H1 (cell line): ENCODE measurements around the gene EPB41L3. TPM values are rescaled to one million over a fixed set of nuclear protein-coding genes. Genes with fewer than 3 reads are reported as not detected.

Source experiments
- CTCF ChIA-PET: fragments of 300-600 bp; sonication (Branson Sonifier 250); formaldehyde crosslinking; loops from one replicate; lab custom pipeline; 2021; ENCODE audit not compliant: partially characterized antibody; lab: Charles Lee
- POLR2A ChIA-PET: fragments of 300-600 bp; sonication (Branson Sonifier 250); formaldehyde crosslinking; loops from one replicate; lab custom pipeline; 2021; ENCODE audit warnings: inconsistent platforms; ENCODE audit not compliant: partially characterized antibody; lab: Charles Lee
- DNase-seq, 2 experiments: peaks; one replicate each; pipeline versions ENCODE4 v3.0.0 to v3.0.0-alpha.2; 2010 to 2022; ENCODE audit warnings: low spot score in 2 of 2, low read depth in 1 of 2, mixed read lengths in 1 of 2
- FAIRE-seq: peaks from 2 replicates; lab custom pipeline; 2011; peaks lifted over from hg19 to GRCh38; lab: Jason Lieb, UNC
- H2AFZ ChIP-seq: 2 replicates; pipeline ENCODE4 v1.8.1; 2012; ENCODE audit warnings: low read length, inconsistent platforms
- H2AK5ac ChIP-seq: 2 replicates; pipeline ENCODE4 v1.6.1; 2013; ENCODE audit warnings: low read depth, low read length
- H2BK120ac ChIP-seq: replicated peaks from 2 replicates; pipeline ENCODE3; 2013; ENCODE audit warnings: low read depth, low read length, inconsistent platforms
- H2BK12ac ChIP-seq: 2 replicates; pipeline ENCODE4 v1.6.1; 2013; ENCODE audit warnings: low read depth, low read length
- H2BK15ac ChIP-seq: 2 replicates; pipeline ENCODE4 v1.6.1; 2013; ENCODE audit warnings: low read length
- H2BK20ac ChIP-seq: 2 replicates; pipeline ENCODE4 v1.6.1; 2013; ENCODE audit warnings: low read length
- H2BK5ac ChIP-seq: 2 replicates; pipeline ENCODE4 v1.6.1; 2013; ENCODE audit warnings: low read depth, low read length
- H3K14ac ChIP-seq: 2 replicates; pipeline ENCODE4 v1.6.1; 2013; ENCODE audit warnings: inconsistent platforms; ENCODE audit not compliant: insufficient read length
- H3K18ac ChIP-seq: 2 replicates; pipeline ENCODE4 v1.6.1; 2013; ENCODE audit warnings: low read length; ENCODE audit errors: extremely low read depth
- H3K23ac ChIP-seq: 2 replicates; pipeline ENCODE4 v1.6.1; 2013; ENCODE audit warnings: inconsistent platforms; ENCODE audit not compliant: insufficient read length
- H3K23me2 ChIP-seq: 2 replicates; pipeline ENCODE4 v1.6.1; 2013; ENCODE audit warnings: low read depth, low read length
- H3K27ac ChIP-seq: 2 replicates; pipeline ENCODE4 v1.6.1; 2011; ENCODE audit warnings: low read depth, low read length, inconsistent platforms
- H3K27me3 ChIP-seq, 4 experiments: replicated peaks in 1 of 4; 1 replicate in 1 of 4; 2 replicates in 3 of 4; pipeline versions ENCODE4 v1.6.1 to v1.8.1; 2011 to 2013; ENCODE audit warnings: low read length in 3 of 4, mild to moderate bottlenecking in 3 of 4, inconsistent platforms in 2 of 4, mixed read lengths in 2 of 4, moderate library complexity in 1 of 4; ENCODE audit not compliant: control insufficient read depth in 3 of 4, insufficient read depth in 3 of 4; ENCODE audit errors: extremely low read depth in 1 of 4
- H3K36me3 ChIP-seq, 4 experiments: 2 replicates each; pipeline versions ENCODE4 v1.6.1 to v1.8.1; 2011 to 2013; ENCODE audit warnings: mild to moderate bottlenecking in 4 of 4, low read length in 3 of 4, moderate library complexity in 2 of 4, control low read depth in 1 of 4, inconsistent platforms in 1 of 4; ENCODE audit not compliant: insufficient read depth in 4 of 4, control insufficient read depth in 2 of 4
- H3K4ac ChIP-seq: replicated peaks from 2 replicates; pipeline ENCODE3; 2013; ENCODE audit warnings: low read length, low read depth, mixed read lengths, inconsistent platforms; ENCODE audit not compliant: insufficient read length
- H3K4me1 ChIP-seq, 4 experiments: replicated peaks in 1 of 4; 1 replicate in 1 of 4; 2 replicates in 3 of 4; pipeline versions ENCODE4 v1.6.1 to v1.8.1; 2011 to 2013; ENCODE audit warnings: low read length in 3 of 4, inconsistent platforms in 2 of 4, mixed read lengths in 1 of 4; ENCODE audit not compliant: insufficient read depth in 4 of 4, control insufficient read depth in 3 of 4
- H3K4me2 ChIP-seq, 2 experiments: 2 replicates each; pipeline versions ENCODE4 v1.6.1 to v1.8.1; 2011 to 2013; ENCODE audit warnings: low read depth in 2 of 2, low read length in 2 of 2, control low read depth in 1 of 2, inconsistent platforms in 1 of 2, mild to moderate bottlenecking in 1 of 2; ENCODE audit not compliant: insufficient read depth in 1 of 2
- H3K4me3 ChIP-seq, 4 experiments: fragments of 200-600, 300-600 bp in 1 of 4; sonication (generic), shearing (Covaris generic), sonication (Bioruptor Twin) in 1 of 4; 2 replicates each; pipeline versions ENCODE4 v1.5.1 to v1.8.1; 2011 to 2016; ENCODE audit warnings: low read length in 4 of 4, low read depth in 3 of 4, control low read depth in 2 of 4, inconsistent platforms in 2 of 4, mild to moderate bottlenecking in 2 of 4, mixed read lengths in 1 of 4, moderate library complexity in 1 of 4; ENCODE audit not compliant: insufficient read depth in 2 of 4; ENCODE audit errors: extremely low read depth in 1 of 4
- H3K56ac ChIP-seq: replicated peaks from 2 replicates; pipeline ENCODE3; 2013; ENCODE audit warnings: low read depth, mild to moderate bottlenecking, mixed read lengths, low read length, inconsistent platforms; ENCODE audit not compliant: insufficient read length
- H3K79me1 ChIP-seq: 2 replicates; pipeline ENCODE4 v1.6.1; 2013; ENCODE audit warnings: low read depth, low read length, control low read depth
- H3K79me2 ChIP-seq, 2 experiments: 2 replicates each; pipeline versions ENCODE4 v1.6.1 to v1.8.1; 2012 to 2013; ENCODE audit warnings: low read length in 2 of 2, mild to moderate bottlenecking in 2 of 2, inconsistent platforms in 1 of 2; ENCODE audit not compliant: insufficient read depth in 2 of 2, control insufficient read depth in 1 of 2
- H3K9ac ChIP-seq, 4 experiments: replicated peaks in 1 of 4; 1 replicate in 1 of 4; 2 replicates in 3 of 4; pipeline versions ENCODE4 v1.6.1 to v1.8.1; 2011 to 2013; ENCODE audit warnings: low read depth in 3 of 4, low read length in 3 of 4, control low read depth in 2 of 4, mild to moderate bottlenecking in 2 of 4, moderate library complexity in 2 of 4, inconsistent platforms in 1 of 4; ENCODE audit errors: extremely low read depth in 1 of 4
- H3K9me3 ChIP-seq, 2 experiments: 2 replicates each; pipeline versions ENCODE4 v1.6.1 to v1.8.1; 2012 to 2013; ENCODE audit warnings: mild to moderate bottlenecking in 2 of 2, moderate library complexity in 2 of 2, control low read depth in 1 of 2, inconsistent platforms in 1 of 2, low read depth in 1 of 2, low read length in 1 of 2, mixed read lengths in 1 of 2; ENCODE audit not compliant: insufficient read depth in 2 of 2
- H4K20me1 ChIP-seq, 2 experiments: replicated peaks in 1 of 2; 2 replicates each; pipeline versions ENCODE3 to v1.8.1; 2011 to 2013; ENCODE audit warnings: inconsistent platforms in 2 of 2, low read length in 2 of 2, mild to moderate bottlenecking in 1 of 2; ENCODE audit not compliant: insufficient read depth in 2 of 2, control insufficient read depth in 1 of 2
- H4K5ac ChIP-seq: 2 replicates; pipeline ENCODE4 v1.6.1; 2013; ENCODE audit warnings: low read length, low read depth, mixed read lengths, inconsistent platforms; ENCODE audit not compliant: insufficient read length
- H4K8ac ChIP-seq: 2 replicates; pipeline ENCODE4 v1.8.0; 2013; ENCODE audit warnings: mild to moderate bottlenecking, moderate library complexity, low read length, inconsistent platforms; ENCODE audit not compliant: insufficient read depth; ENCODE audit errors: extremely low read depth
- H4K91ac ChIP-seq: replicated peaks from 2 replicates; pipeline ENCODE3; 2013; ENCODE audit warnings: low read length, mixed read lengths, inconsistent platforms; ENCODE audit not compliant: insufficient read length
- CTBP2 ChIP-seq: IDR thresholded peaks from 2 replicates; pipeline ENCODE4 v1.7.0; 2011; ENCODE audit warnings: borderline replicate concordance, mild to moderate bottlenecking, moderate library complexity, mixed read lengths, low read length; ENCODE audit not compliant: insufficient read depth, insufficient read length
- EGR1 ChIP-seq: IDR thresholded peaks from 2 replicates; pipeline ENCODE4 v1.6.1; 2011; ENCODE audit warnings: low read depth, low read length, borderline replicate concordance
- SIN3A ChIP-seq, 2 experiments: IDR thresholded peaks in 1 of 2; conservative IDR thresholded peaks in 1 of 2; 2 replicates each; pipeline ENCODE4 v1.6.1; 2011 to 2012; ENCODE audit warnings: low read length in 2 of 2, improper control_type of control experiment in 1 of 2, low read depth in 1 of 2, mild to moderate bottlenecking in 1 of 2
- SIX5 ChIP-seq: IDR thresholded peaks from 2 replicates; pipeline ENCODE4 v1.6.1; 2011; ENCODE audit warnings: mild to moderate bottlenecking, low read depth, low read length
- SP1 ChIP-seq: IDR thresholded peaks from 2 replicates; pipeline ENCODE4 v1.6.1; 2011; ENCODE audit warnings: low read depth, low read length
- ZNF274 ChIP-seq: IDR thresholded peaks from 2 replicates; pipeline ENCODE4 v1.7.0; 2012; ENCODE audit warnings: low read length, borderline replicate concordance; ENCODE audit errors: extremely low read depth
- WGBS, 2 experiments: shearing (Covaris generic) in 1 of 2; methylation state at CpG; one replicate each; pipeline versions ENCODE4 v1.1.6 to v1.1.7; 2013 to 2015; ENCODE audit warnings: low lambda C conversion rate in 2 of 2, mixed read lengths in 2 of 2, inconsistent platforms in 1 of 2, low coverage in 1 of 2, missing lambda C conversion rate in 1 of 2; ENCODE audit not compliant: insufficient replicate concordance in 2 of 2, insufficient coverage in 1 of 2, insufficient read length in 1 of 2; ENCODE audit errors: extremely low coverage in 1 of 2, missing lambda C conversion rate in 1 of 2; 5-methylcytosine and 5-hydroxymethylcytosine counted together
- polyA plus RNA-seq, 7 experiments: library from polyadenylated mRNA; depleted of rRNA in 3 of 7; stranded (reverse) in 5 of 7; unstranded in 2 of 7; fragments of >200 nt in 5 of 7; fragments of 200-250 nt in 2 of 7; gene quantifications; 1 replicate in 5 of 7; 2 replicates in 1 of 7; 4 replicates in 1 of 7; pipeline versions ENCODE4 v1.2.1 to v1.2.3, GENCODE V29; 2011 to 2013; ENCODE audit warnings: missing spikeins in 2 of 7, mixed read lengths in 2 of 7
- total RNA-seq: library from RNA; stranded (reverse); fragmentation: NEBNext Ultra II Directional; extraction: Animal tissue kit (Norgen Biotek cat#: 25700); gene quantifications from 2 replicates; pipeline ENCODE4 v1.2.1, GENCODE V29; 2021

Gene EPB41L3
- total and polyA plus RNA-seq, 2 of the 8 experiments (the other 6 are each of a cell fraction or from before 2014, with no cell fraction given), result 7.9 to 16.1 TPM

GRCh38 chr18:5478261-5478660 lies 65.5 kb downstream of the EPB41L3 start:
- H3K27ac ChIP-seq, result no peak overlapping the region
- POLR2A ChIA-PET, result interaction anchor here (1.8 kb wide), 1 partner anchor 9 kb away, joined by 6 read pairs; no protein-coding TSS in a partner anchor
- no peak for FAIRE-seq
- no peak for TF ChIP-seq EGR1
- no peak for TF ChIP-seq SP1
- TF ChIP-seq CTBP2, result no peak
- no peak for TF ChIP-seq SIN3A (conservative IDR thresholded peaks at IDR 0.05 in 1 of 2, IDR thresholded peaks at IDR 0.05 in 1 of 2; ENCODE audit: low read depth in 1 of 2, low read length in 2 of 2)
- TF ChIP-seq SIX5, result no peak
- TF ChIP-seq ZNF274, result no peak

More at GRCh38 chr18:5478261-5478660, 65.5 kb downstream of the EPB41L3 start:
- no peak overlapping the region for H3K9ac ChIP-seq
- no peak overlapping the region for H2BK20ac ChIP-seq
- H3K23ac ChIP-seq, result no peak overlapping the region
- H3K27me3 ChIP-seq, result no peaks in the 10 kb centered on the region
- no peak overlapping the region for H3K14ac ChIP-seq
- CTCF ChIA-PET, result interaction anchor here (0.7 to 1.6 kb wide), 2 partner anchors 22 to 31 kb away, joined by 3 to 4 read pairs; no protein-coding TSS in a partner anchor
- no peaks in the 10 kb centered on the region for H3K9me3 ChIP-seq
- no peak overlapping the region for H2BK120ac ChIP-seq
- no peaks in the 10 kb centered on the region for H4K20me1 ChIP-seq
- H3K36me3 ChIP-seq, result no peaks in the 10 kb centered on the region
- no peak for DNase-seq
- H3K4me2 ChIP-seq, result no peak overlapping the region
- H2AK5ac ChIP-seq, result no peak overlapping the region
- no peak overlapping the region for H2BK12ac ChIP-seq
- no peaks in the 10 kb centered on the region for H3K79me1 ChIP-seq
- H3K56ac ChIP-seq, result no peak overlapping the region
- no peak overlapping the region for H4K5ac ChIP-seq
- H3K4me1 ChIP-seq, result peaks cover 2 to 9% (median 8%) of the 10 kb centered on the region in 4 experiments; a peak in 5 of 7 replicates
- H3K23me2 ChIP-seq, result no peaks in the 10 kb centered on the region
- H2BK5ac ChIP-seq, result no peak overlapping the region
- H3K18ac ChIP-seq, result no peak overlapping the region
- no peak overlapping the region for H2AFZ ChIP-seq
- H3K4ac ChIP-seq, result no peak overlapping the region
- no peaks in the 10 kb centered on the region for H3K79me2 ChIP-seq
- H4K91ac ChIP-seq, result no peak overlapping the region
- whole genome bisulfite sequencing, 2 experiments, result 88% methylated on average over 4 of the region's 4 CpGs; no CpG with 5 or more reads in 1 of the 2 experiments
- H4K8ac ChIP-seq, result no peak overlapping the region
- H3K4me3 ChIP-seq, result no peak overlapping the region
- no peak overlapping the region for H2BK15ac ChIP-seq
